Left lobe of liver (tissue), 2 donors: ENCODE data around the gene PEX12. TPM values are rescaled to one million over a fixed set of nuclear protein-coding genes. Genes with fewer than 3 reads are reported as not detected.
"Not testable (repeated sequence)": the region's sequence is repeated elsewhere in the genome, so short reads cannot be mapped to it uniquely, and the experiment has no call there.

Experiments
- ATAC-seq: fragments of 200-7000 bp; cut with Tn5 transposase; one replicate; pipeline ENCODE4 v1.9.1; 2020; ENCODE audit warnings: mild to moderate bottlenecking, moderate library complexity
- DNase-seq: peaks from one replicate; pipeline ENCODE4 v3.0.0-alpha.2; 2020; ENCODE audit warnings: low spot score
- total RNA-seq: library from RNA; stranded (reverse); gene quantifications from one replicate; pipeline ENCODE4 v1.2.1, GENCODE V29; 2021
- donor health status: DM: no; HTN: no; CAD: no; lungs with moderate emphysema.
- donor health status: DM: no; HTN: yes; CAD: no.

Gene PEX12
- total RNA-seq, 1 donor from 2014 or later: 5.3 TPM

- no peak for ATAC-seq
Observed at GRCh38 chr17:35578929-35579432, 610 bp upstream of the PEX12 start.

GRCh38 chr17:35577830-35578196 lies 558 bp downstream of the PEX12 start:
- peak; percentile 36 for ATAC-seq
- no peak for DNase-seq

More at GRCh38 chr17:35578929-35579432, 610 bp upstream of the PEX12 start:
- no peak for DNase-seq

- ATAC-seq: no peak
Observed at GRCh38 chr17:35575759-35576158, 2.6 kb downstream of the PEX12 start.

GRCh38 chr17:35569405-35569804 lies 9.0 kb downstream of the PEX12 start:
- no peak for ATAC-seq
- no peak for DNase-seq

More at GRCh38 chr17:35575759-35576158, 2.6 kb downstream of the PEX12 start:
- no peak for DNase-seq

GRCh38 chr17:35568561-35568960 lies 9.8 kb downstream of the PEX12 start:
- peak; percentile 33 for ATAC-seq

GRCh38 chr17:35566968-35567367 lies 11.4 kb downstream of the PEX12 start:
- DNase-seq (no peak), ATAC-seq (no peak)

More at GRCh38 chr17:35568561-35568960, 9.8 kb downstream of the PEX12 start:
- DNase-seq: no peak

- not testable (repeated sequence) for ATAC-seq, DNase-seq
Observed at GRCh38 chr17:35563181-35563580, 15.2 kb downstream of the PEX12 start.

- DNase-seq: no peak
- ATAC-seq: no peak
Observed at GRCh38 chr17:35560703-35561102, 17.7 kb downstream of the PEX12 start, which contains the start of gene SLFN14. Gene SLFN14, minus strand, starts transcription at chr17:35560819. Its CDS starts 2,757 bp downstream, at chr17:35558062.

- DNase-seq (no peak), ATAC-seq (no peak)
Observed at GRCh38 chr17:35559495-35560210, 18.7 kb downstream of the PEX12 start.

- DNase-seq: no peak
- ATAC-seq: no peak
Observed at GRCh38 chr17:35557353-35557752, 21.0 kb downstream of the PEX12 start.

- no peak for ATAC-seq
- no peak for DNase-seq
Observed at GRCh38 chr17:35555691-35556090, 22.7 kb downstream of the PEX12 start.

- no peak for ATAC-seq
- no peak for DNase-seq
Observed at GRCh38 chr17:35554668-35555067, 23.7 kb downstream of the PEX12 start.

GRCh38 chr17:35553310-35553709 lies 25.1 kb downstream of the PEX12 start:
- ATAC-seq (no peak), DNase-seq (no peak)

- ATAC-seq: no peak
- DNase-seq: no peak
Observed at GRCh38 chr17:35548978-35549377, 29.4 kb downstream of the PEX12 start.

GRCh38 chr17:35548208-35548810 lies 30.1 kb downstream of the PEX12 start:
- ATAC-seq: peak; percentile 79
- DNase-seq: no peak

GRCh38 chr17:35546487-35546886 lies 31.9 kb downstream of the PEX12 start:
- ATAC-seq (no peak), DNase-seq (no peak)

GRCh38 chr17:35545150-35545549 lies 33.2 kb downstream of the PEX12 start:
- ATAC-seq (no peak), DNase-seq (no peak)

- DNase-seq: no peak
Observed at GRCh38 chr17:35543856-35544255, 34.5 kb downstream of the PEX12 start.

GRCh38 chr17:35542990-35543389 lies 35.4 kb downstream of the PEX12 start:
- DNase-seq (no peak), ATAC-seq (no peak)

More at GRCh38 chr17:35543856-35544255, 34.5 kb downstream of the PEX12 start:
- no peak for ATAC-seq

GRCh38 chr17:35541434-35541833 lies 36.9 kb downstream of the PEX12 start:
- no peak for DNase-seq
- no peak for ATAC-seq

- ATAC-seq (peak; percentile 72), DNase-seq (peak; percentile 65)
Observed at GRCh38 chr17:35540589-35541404, 37.6 kb downstream of the PEX12 start.
